Neuronal stem cell (in vitro differentiated cells): ENCODE measurements around the gene ARHGEF10L.

Source experiments
- DNase-seq: peaks from one replicate; pipeline ENCODE4 v3.0.0-alpha.2; 2013; ENCODE audit warnings: low spot score
- H2AFZ ChIP-seq: one replicate; pipeline ENCODE4 v1.6.1; 2013; ENCODE audit warnings: mild to moderate bottlenecking, low read length, inconsistent platforms
- H2AK5ac ChIP-seq: 2 replicates; pipeline ENCODE4 v1.6.1; 2013; ENCODE audit warnings: low read depth, mild to moderate bottlenecking, inconsistent platforms, low read length, moderate library complexity, mixed read lengths
- H2BK120ac ChIP-seq: 2 replicates; pipeline ENCODE4 v1.6.1; 2013; ENCODE audit warnings: low read depth, mild to moderate bottlenecking, inconsistent platforms, low read length, moderate library complexity, mixed read lengths
- H2BK12ac ChIP-seq: one replicate; pipeline ENCODE4 v1.6.1; 2013; ENCODE audit warnings: low read length, inconsistent platforms
- H2BK15ac ChIP-seq: 2 replicates; pipeline ENCODE4 v1.6.1; 2013; ENCODE audit warnings: mild to moderate bottlenecking, low read length, inconsistent platforms, mixed read lengths
- H2BK5ac ChIP-seq: one replicate; pipeline ENCODE4 v1.6.1; 2013; ENCODE audit warnings: inconsistent platforms, mild to moderate bottlenecking, low read length, moderate library complexity
- H3K14ac ChIP-seq: one replicate; pipeline ENCODE4 v1.6.1; 2013; ENCODE audit warnings: low read length, inconsistent platforms
- H3K18ac ChIP-seq: 2 replicates; pipeline ENCODE4 v1.6.1; 2013; ENCODE audit warnings: low read length, inconsistent platforms
- H3K23ac ChIP-seq: 2 replicates; pipeline ENCODE4 v1.6.1; 2013; ENCODE audit warnings: low read depth, mild to moderate bottlenecking, mixed read lengths, low read length, inconsistent platforms; ENCODE audit not compliant: poor library complexity
- H3K27ac ChIP-seq: replicated peaks from 3 replicates; pipeline ENCODE4 v1.5.1; 2013; ENCODE audit warnings: low read length, inconsistent platforms
- H3K27me3 ChIP-seq, 3 experiments: 2 replicates each; pipeline ENCODE4 v1.6.1; 2013; ENCODE audit warnings: low read length in 3 of 3, mild to moderate bottlenecking in 2 of 3, inconsistent platforms in 1 of 3, low read depth in 1 of 3, mixed read lengths in 1 of 3, moderate library complexity in 1 of 3; ENCODE audit not compliant: control insufficient read depth in 3 of 3, insufficient read depth in 3 of 3
- H3K36me3 ChIP-seq, 2 donors: replicated peaks in 1 of 2; 2 replicates each; pipeline ENCODE4 v1.6.1; 2013; ENCODE audit warnings: low read length in 2 of 2; ENCODE audit not compliant: control insufficient read depth in 2 of 2, insufficient read depth in 2 of 2
- H3K4ac ChIP-seq: 2 replicates; pipeline ENCODE4 v1.6.1; 2013; ENCODE audit warnings: inconsistent platforms, mild to moderate bottlenecking, low read length, moderate library complexity
- H3K4me1 ChIP-seq, 2 donors: 1 replicate in 1 of 2; 2 replicates in 1 of 2; pipeline ENCODE4 v1.6.1; 2013; ENCODE audit warnings: low read length in 2 of 2, low read depth in 1 of 2; ENCODE audit not compliant: control insufficient read depth in 2 of 2, insufficient read depth in 1 of 2
- H3K4me2 ChIP-seq: one replicate; pipeline ENCODE4 v1.6.1; 2013; ENCODE audit warnings: mild to moderate bottlenecking, low read length, inconsistent platforms; ENCODE audit not compliant: insufficient read depth, poor library complexity, severe bottlenecking
- H3K4me3 ChIP-seq, 2 donors: 2 replicates each; pipeline ENCODE4 v1.5.1; 2013; ENCODE audit warnings: low read length in 2 of 2, mild to moderate bottlenecking in 2 of 2, inconsistent platforms in 1 of 2, moderate library complexity in 1 of 2
- H3K79me1 ChIP-seq: one replicate; pipeline ENCODE4 v1.6.1; 2013; ENCODE audit warnings: low read depth, mild to moderate bottlenecking, inconsistent platforms, low read length, moderate library complexity
- H3K9ac ChIP-seq: one replicate; pipeline ENCODE4 v1.6.1; 2013; ENCODE audit warnings: mild to moderate bottlenecking, low read depth, low read length, inconsistent platforms; ENCODE audit not compliant: poor library complexity
- H3K9me3 ChIP-seq, 2 donors: replicated peaks in 1 of 2; 2 replicates each; pipeline versions ENCODE3 to v1.6.1; 2013; ENCODE audit warnings: low read length in 2 of 2, mild to moderate bottlenecking in 2 of 2, inconsistent platforms in 1 of 2, low read depth in 1 of 2, mixed read lengths in 1 of 2, moderate library complexity in 1 of 2; ENCODE audit not compliant: control insufficient read depth in 2 of 2, insufficient read depth in 1 of 2
- H4K8ac ChIP-seq: one replicate; pipeline ENCODE4 v1.6.1; 2013; ENCODE audit warnings: low read depth, mild to moderate bottlenecking, inconsistent platforms, low read length, moderate library complexity
- H4K91ac ChIP-seq: one replicate; pipeline ENCODE4 v1.6.1; 2013; ENCODE audit warnings: low read length, low read depth, mild to moderate bottlenecking, inconsistent platforms; ENCODE audit not compliant: poor library complexity
- WGBS, 2 donors: extraction: QIAGEN DNeasy Blood & Tissue Kit; methylation state at CpG; one replicate each; pipeline ENCODE4 v1.1.7; 2013; ENCODE audit warnings: missing lambda C conversion rate in 2 of 2, mixed read lengths in 1 of 2; ENCODE audit not compliant: insufficient read length in 2 of 2, insufficient replicate concordance in 1 of 2; ENCODE audit errors: extremely low coverage in 2 of 2; 5-methylcytosine and 5-hydroxymethylcytosine counted together

The ARHGEF10L gene

GRCh38 chr1:17657436-17657835 is 117.9 kb downstream of the ARHGEF10L start:
- H3K36me3 ChIP-seq, result peaks cover 18 to 60% of the 10 kb centered on the region in 2 donors
- H3K79me1 ChIP-seq, result no peaks in the 10 kb centered on the region
- H3K4me1 ChIP-seq, result peaks cover 6% of the 10 kb centered on the region in 2 donors
- no peak overlapping the region for H2BK120ac ChIP-seq
- H3K9ac ChIP-seq, result no peak overlapping the region
- no peaks in the 10 kb centered on the region for H3K9me3 ChIP-seq
- H3K27ac ChIP-seq, result no peak overlapping the region
- H3K23ac ChIP-seq, result no peak overlapping the region
- no peak overlapping the region for H2AFZ ChIP-seq
- H2AK5ac ChIP-seq, result no peak overlapping the region
- no peak overlapping the region for H3K4ac ChIP-seq
- no peak overlapping the region for H2BK5ac ChIP-seq
- no peak overlapping the region for H3K18ac ChIP-seq
- no peaks in the 10 kb centered on the region for H3K27me3 ChIP-seq
- H3K4me2 ChIP-seq, result no peak overlapping the region
- no peak overlapping the region for H3K14ac ChIP-seq
- no CpG with 5 or more reads among the region's 13 CpGs for WGBS, 2 donors
- no peak overlapping the region for H2BK15ac ChIP-seq
- no peak overlapping the region for H2BK12ac ChIP-seq
- DNase-seq, result no peak
- H4K91ac ChIP-seq, result no peak overlapping the region
- no peak overlapping the region for H3K4me3 ChIP-seq
- H4K8ac ChIP-seq, result no peak overlapping the region

- Histone ChIP-seq H2AFZ (no peak overlapping the region), H3K9me3 (no peaks in the 10 kb centered on the region)
- no CpG with 5 or more reads among the region's 6 CpGs for WGBS, 2 donors
Observed at GRCh38 chr1:17658837-17659236, 119.3 kb downstream of the ARHGEF10L start.

GRCh38 chr1:17661546-17662157 is 122.2 kb downstream of the ARHGEF10L start:
- H3K27ac ChIP-seq, result no peak overlapping the region
- H4K8ac ChIP-seq, result no peak overlapping the region
- no peak overlapping the region for H3K18ac ChIP-seq
- no peak overlapping the region for H2AFZ ChIP-seq
- no peak overlapping the region for H3K4me3 ChIP-seq
- H2BK15ac ChIP-seq, result no peak overlapping the region
- H3K79me1 ChIP-seq, result no peaks in the 10 kb centered on the region
- H2BK5ac ChIP-seq, result no peak overlapping the region
- peaks cover 29 to 69% of the 10 kb centered on the region in 2 donors for H3K36me3 ChIP-seq
- no peak overlapping the region for H3K9ac ChIP-seq
- H3K4me2 ChIP-seq, result no peak overlapping the region
- H3K14ac ChIP-seq, result no peak overlapping the region
- H3K9me3 ChIP-seq, result no peaks in the 10 kb centered on the region
- no peak overlapping the region for H2BK120ac ChIP-seq
- no peak overlapping the region for H2BK12ac ChIP-seq
- H3K27me3 ChIP-seq, result no peaks in the 10 kb centered on the region
- no peak overlapping the region for H2AK5ac ChIP-seq
- no peak overlapping the region for H4K91ac ChIP-seq
- no CpG with 5 or more reads among the region's 15 CpGs for WGBS, 2 donors
- H3K4me1 ChIP-seq, result peaks cover 0 to 3% of the 10 kb centered on the region in 2 donors
- DNase-seq, result peak; percentile 83
- H3K4ac ChIP-seq, result no peak overlapping the region
- H3K23ac ChIP-seq, result no peak overlapping the region

More at GRCh38 chr1:17658837-17659236, 119.3 kb downstream of the ARHGEF10L start:
- Histone ChIP-seq H3K9ac (no peak overlapping the region), H2BK120ac (no peak overlapping the region), H2AK5ac (no peak overlapping the region), H3K27ac (no peak overlapping the region), H2BK12ac (no peak overlapping the region), H3K4me1 (peaks cover 0 to 3% of the 10 kb centered on the region in 2 donors), H4K8ac (no peak overlapping the region), H3K27me3 (no peaks in the 10 kb centered on the region), H3K14ac (no peak overlapping the region), H2BK5ac (peak overlapping the region; percentile 19), H3K23ac (no peak overlapping the region), H3K4ac (no peak overlapping the region), H3K4me3 (no peak overlapping the region), H3K4me2 (no peak overlapping the region), H2BK15ac (no peak overlapping the region), H3K18ac (no peak overlapping the region), H4K91ac (no peak overlapping the region), H3K36me3 (peaks cover 17 to 69% of the 10 kb centered on the region in 2 donors), H3K79me1 (no peaks in the 10 kb centered on the region)
- DNase-seq, result no peak

DNA sequence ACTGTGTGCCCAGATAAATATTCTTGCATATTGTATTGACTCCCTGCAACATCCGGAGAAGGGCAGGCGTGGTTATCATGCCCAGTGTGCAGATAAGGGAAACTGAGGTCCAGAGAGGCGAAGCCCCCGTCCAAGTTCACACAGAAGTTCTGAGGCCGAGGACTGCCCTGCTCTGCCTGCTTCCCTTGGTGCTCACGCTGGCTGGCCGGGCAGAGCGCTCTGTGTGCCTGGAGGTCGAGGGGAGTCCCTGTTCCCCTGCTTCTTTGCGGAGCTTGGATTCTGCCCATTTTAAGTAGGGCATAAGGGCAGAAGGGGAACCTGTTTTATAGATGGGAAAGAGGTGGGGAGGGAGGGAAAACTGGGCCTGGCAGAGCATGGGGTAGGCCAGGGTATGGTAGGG is 122.8 kb downstream of the ARHGEF10L start:
- Histone ChIP-seq H3K27me3 (no peaks in the 10 kb centered on the region), H3K27ac (no peak overlapping the region), H3K9ac (no peak overlapping the region), H2AFZ (no peak overlapping the region), H3K23ac (no peak overlapping the region), H3K79me1 (no peaks in the 10 kb centered on the region), H2BK15ac (no peak overlapping the region), H3K4ac (no peak overlapping the region), H3K4me2 (no peak overlapping the region), H4K8ac (no peak overlapping the region), H2BK5ac (no peak overlapping the region), H3K14ac (no peak overlapping the region), H3K4me3 (no peak overlapping the region), H2BK12ac (no peak overlapping the region), H4K91ac (no peak overlapping the region), H3K36me3 (peaks cover 26 to 63% of the 10 kb centered on the region in 2 donors), H3K9me3 (no peaks in the 10 kb centered on the region), H2BK120ac (no peak overlapping the region), H2AK5ac (peak overlapping the region; percentile 1), H3K18ac (no peak overlapping the region), H3K4me1 (peaks cover 0 to 3% of the 10 kb centered on the region in 2 donors)
- no CpG with 5 or more reads among the region's 10 CpGs for WGBS, 2 donors
- no peak for DNase-seq
